AG04450 (cell line): Measurements from ENCODE around the gene PKIB. TPM values are rescaled to one million over a fixed set of nuclear protein-coding genes. Genes with fewer than 3 reads are reported as not detected.

Source experiments
- CTCF ChIA-PET: fragments of 300-600, 350-600 bp; formaldehyde crosslinking; extraction: SDS; loops from one replicate; lab custom pipeline; 2022; ENCODE audit warnings: antibody characterized with exemption, inconsistent platforms; lab: Charles Lee
- POLR2A ChIA-PET: fragments of 350-600 bp; formaldehyde crosslinking; extraction: SDS; loops from one replicate; lab custom pipeline; 2021; ENCODE audit warnings: antibody characterized with exemption, inconsistent platforms; lab: Yijun Ruan, JAX
- DNase-seq: peaks from one replicate; pipeline ENCODE4 v3.0.0-alpha.2; 2011; ENCODE audit warnings: low read depth, low spot score
- H3K27ac ChIP-seq: one replicate; pipeline ENCODE4 v1.5.1; 2012; ENCODE audit warnings: low read depth, low read length, control low read depth
- H3K27me3 ChIP-seq: one replicate; pipeline ENCODE4 v1.6.0; 2012; ENCODE audit warnings: low read length; ENCODE audit not compliant: control insufficient read depth, insufficient read depth
- H3K4me3 ChIP-seq: 2 replicates; pipeline ENCODE4 v1.5.1; 2011; ENCODE audit warnings: mild to moderate bottlenecking, low read depth, low read length, control low read depth
- H3K9me3 ChIP-seq: 2 replicates; pipeline ENCODE4 v1.5.1; 2012; ENCODE audit warnings: low read length; ENCODE audit not compliant: control insufficient read depth, insufficient read depth
- polyA plus RNA-seq: library from polyadenylated mRNA; depleted of rRNA; stranded (reverse); fragments of >200 nt; gene quantifications from 2 replicates; pipeline ENCODE4 v1.2.3, GENCODE V29; 2011
- TF ChIP-seq, protein P1 (sequence below): IDR thresholded peaks from 2 replicates; pipeline ENCODE4 v1.5.1; 2011; ENCODE audit warnings: low read depth, low read length, control low read depth, inconsistent platforms

PKIB gene
- polyA plus RNA-seq, 1 experiment, result 8.1 TPM

DNA sequence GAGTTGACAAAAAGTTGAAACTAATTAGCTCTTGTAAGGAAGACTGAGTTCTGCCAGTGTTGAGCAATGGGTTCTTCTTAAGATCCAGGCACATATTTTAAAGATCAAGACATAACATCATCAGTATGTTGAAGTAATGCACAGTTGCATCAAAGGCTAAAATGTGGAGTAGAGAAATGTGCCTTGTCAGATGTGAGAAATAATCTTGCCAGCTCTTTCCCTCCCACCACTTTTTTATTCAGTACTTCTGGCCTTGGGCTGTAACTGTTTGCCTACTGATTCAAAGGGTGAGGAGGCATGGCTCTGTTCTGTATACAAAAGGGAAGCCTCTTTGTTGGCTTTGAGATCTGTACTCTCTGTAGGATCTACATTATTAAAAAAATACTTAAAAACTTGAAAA lies 13.1 kb downstream of the PKIB start:
- H3K4me3 ChIP-seq, result no peak overlapping the region
- POLR2A ChIA-PET, result no interaction called here
- H3K27ac ChIP-seq, result no peak overlapping the region
- CTCF ChIA-PET, result no interaction called here
- no peaks in the 10 kb centered on the region for H3K9me3 ChIP-seq
- H3K27me3 ChIP-seq, result no peaks in the 10 kb centered on the region
- no peak for DNase-seq
- TF ChIP-seq, protein P1, sequence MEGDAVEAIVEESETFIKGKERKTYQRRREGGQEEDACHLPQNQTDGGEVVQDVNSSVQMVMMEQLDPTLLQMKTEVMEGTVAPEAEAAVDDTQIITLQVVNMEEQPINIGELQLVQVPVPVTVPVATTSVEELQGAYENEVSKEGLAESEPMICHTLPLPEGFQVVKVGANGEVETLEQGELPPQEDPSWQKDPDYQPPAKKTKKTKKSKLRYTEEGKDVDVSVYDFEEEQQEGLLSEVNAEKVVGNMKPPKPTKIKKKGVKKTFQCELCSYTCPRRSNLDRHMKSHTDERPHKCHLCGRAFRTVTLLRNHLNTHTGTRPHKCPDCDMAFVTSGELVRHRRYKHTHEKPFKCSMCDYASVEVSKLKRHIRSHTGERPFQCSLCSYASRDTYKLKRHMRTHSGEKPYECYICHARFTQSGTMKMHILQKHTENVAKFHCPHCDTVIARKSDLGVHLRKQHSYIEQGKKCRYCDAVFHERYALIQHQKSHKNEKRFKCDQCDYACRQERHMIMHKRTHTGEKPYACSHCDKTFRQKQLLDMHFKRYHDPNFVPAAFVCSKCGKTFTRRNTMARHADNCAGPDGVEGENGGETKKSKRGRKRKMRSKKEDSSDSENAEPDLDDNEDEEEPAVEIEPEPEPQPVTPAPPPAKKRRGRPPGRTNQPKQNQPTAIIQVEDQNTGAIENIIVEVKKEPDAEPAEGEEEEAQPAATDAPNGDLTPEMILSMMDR, result no peak

DNA sequence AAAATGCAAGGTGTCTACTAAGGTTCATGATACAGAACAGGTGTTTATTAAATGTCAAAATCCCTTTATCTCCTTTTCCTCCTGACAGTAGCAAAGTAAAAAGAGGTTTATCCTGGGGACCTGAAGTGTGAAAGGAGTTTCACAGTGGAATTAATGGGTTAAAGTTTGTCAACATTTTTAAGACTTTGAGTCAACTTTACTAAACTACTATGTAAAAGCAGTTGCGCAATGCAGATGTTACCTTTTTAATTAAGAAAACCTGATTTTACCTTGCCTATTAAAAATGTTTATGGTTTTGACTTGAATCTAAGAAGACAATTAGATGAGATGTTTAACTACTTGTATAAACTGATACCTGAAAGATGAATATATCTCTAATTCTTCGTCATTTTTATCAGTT lies 14.6 kb downstream of the PKIB start:
- Histone ChIP-seq H3K9me3 (no peaks in the 10 kb centered on the region), H3K4me3 (no peak overlapping the region), H3K27ac (no peak overlapping the region), H3K27me3 (no peaks in the 10 kb centered on the region)
- POLR2A ChIA-PET, result no interaction called here
- CTCF ChIA-PET, result no interaction called here
- no peak for DNase-seq
- TF ChIP-seq, protein P1, result no peak

DNA sequence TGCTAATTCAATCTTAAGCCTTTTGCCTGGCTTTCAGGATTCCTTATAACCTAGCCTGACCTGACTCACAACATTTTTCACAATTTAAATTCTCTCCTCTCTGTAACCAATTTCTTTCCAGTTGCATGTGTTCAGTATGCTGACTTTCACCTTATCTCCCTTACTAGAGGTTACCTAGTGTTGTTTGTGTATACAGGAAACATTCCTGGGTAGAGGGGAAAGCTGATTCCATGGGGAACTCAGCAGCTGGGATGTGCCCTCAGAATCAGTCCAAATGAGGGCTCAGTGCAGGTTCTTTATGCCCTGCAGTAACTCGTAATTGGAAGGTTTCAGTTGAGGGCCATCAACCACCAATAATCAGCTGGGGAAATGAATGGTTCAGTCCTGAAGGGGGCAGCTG lies 18.5 kb downstream of the PKIB start:
- H3K9me3 ChIP-seq, result no peaks in the 10 kb centered on the region
- no peak for DNase-seq
- POLR2A ChIA-PET, result no interaction called here
- TF ChIP-seq, protein P1, result no peak
- no peaks in the 10 kb centered on the region for H3K27me3 ChIP-seq
- CTCF ChIA-PET, result interaction anchor here (1.3 to 1.6 kb wide), 2 partner anchors 98 to 137 kb away, joined by 5 read pairs; no protein-coding TSS in a partner anchor
- H3K27ac ChIP-seq, result no peak overlapping the region
- no peak overlapping the region for H3K4me3 ChIP-seq

DNA sequence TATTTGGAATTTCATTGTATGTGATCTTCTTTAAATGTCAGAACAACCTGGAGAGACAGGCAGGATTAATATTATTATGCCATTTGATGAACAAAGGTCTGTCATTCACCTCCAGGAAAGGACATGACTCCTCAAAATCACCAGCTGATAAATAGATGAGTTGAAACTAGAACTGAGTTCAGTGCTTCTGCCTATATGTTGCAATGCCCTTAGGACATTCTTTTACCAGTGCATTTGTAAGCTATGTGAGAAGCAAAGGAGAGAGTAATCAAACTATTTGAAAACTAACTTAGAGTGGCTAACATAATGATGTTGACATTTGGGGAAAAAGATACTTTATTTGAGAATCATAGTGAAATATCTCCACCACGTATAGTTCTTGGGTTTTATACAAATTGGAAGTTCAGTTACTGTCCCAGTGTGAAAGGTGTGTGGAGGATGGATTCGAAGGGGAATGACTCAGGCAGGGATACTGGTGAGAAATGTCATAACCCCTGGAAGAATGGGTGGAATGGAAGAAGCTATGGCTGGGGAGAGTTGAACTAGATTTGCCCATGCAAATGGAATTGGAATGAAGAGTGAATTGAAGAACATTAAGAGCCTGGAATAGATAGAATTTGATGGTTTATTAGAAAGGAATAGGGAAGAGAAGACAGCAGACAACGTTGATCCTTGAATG lies 21.5 kb downstream of the PKIB start:
- DNase-seq, result no peak
- TF ChIP-seq, protein P1, result no peak
- ChIA-PET CTCF (interaction anchor here (1.4 kb wide), 1 partner anchor 9 kb away, joined by 5 read pairs; no protein-coding TSS in a partner anchor), POLR2A (no interaction called here)
- H3K27ac ChIP-seq, result no peak overlapping the region
- H3K4me3 ChIP-seq, result no peak overlapping the region
- H3K9me3 ChIP-seq, result no peaks in the 10 kb centered on the region
- H3K27me3 ChIP-seq, result no peaks in the 10 kb centered on the region

DNA sequence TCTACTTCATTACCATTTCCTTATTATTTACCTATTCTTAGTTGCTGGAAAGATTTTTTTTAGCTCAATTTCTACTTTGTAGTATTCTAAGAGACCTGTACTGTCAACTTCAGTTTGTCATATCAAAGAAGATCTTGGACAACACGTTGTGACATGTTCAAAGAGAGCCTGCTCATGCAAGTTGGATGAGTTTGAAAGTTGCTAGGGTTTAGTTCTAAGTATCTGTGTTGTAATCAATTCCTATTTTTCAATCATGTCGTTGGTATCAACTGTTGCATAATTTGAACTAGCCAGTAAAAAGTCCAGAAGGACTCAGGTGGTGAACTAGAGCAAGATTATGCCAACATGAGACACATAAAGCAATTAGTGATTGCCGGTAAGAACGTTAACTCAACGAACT lies 30.2 kb downstream of the PKIB start:
- TF ChIP-seq, protein P1, result no peak
- DNase-seq, result no peak
- H3K27me3 ChIP-seq, result no peaks in the 10 kb centered on the region
- H3K9me3 ChIP-seq, result no peaks in the 10 kb centered on the region
- ChIA-PET POLR2A (no interaction called here), CTCF (interaction anchor here (1.0 kb wide), 1 partner anchor 9 kb away, joined by 5 read pairs; no protein-coding TSS in a partner anchor)
- H3K27ac ChIP-seq, result no peak overlapping the region
- H3K4me3 ChIP-seq, result no peak overlapping the region
